Adrenal gland (tissue), 12 donors: ENCODE results near the gene MCCD1. TPM values are rescaled to one million over a fixed set of nuclear protein-coding genes. Genes with fewer than 3 reads are reported as not detected.

Experiments used
- DNase-seq, 7 donors: peaks; one replicate each; pipeline ENCODE4 v3.0.0-alpha.2; 2019 to 2020
- H3K27ac ChIP-seq, 5 donors: fragments of 200-600 bp; sonication (generic) in 4 of 5; 1 replicate in 3 of 5; 2 replicates in 2 of 5; pipeline versions ENCODE4 v1.5.1 to v1.8.0; 2016 to 2020; ENCODE audit warnings: mild to moderate bottlenecking in 1 of 5
- H3K27me3 ChIP-seq: fragments of 200-600 bp; 2 replicates; pipeline ENCODE4 v1.8.0; 2021
- H3K36me3 ChIP-seq, 2 donors: fragments of 200-600 bp; replicated peaks in 1 of 2; 1 replicate in 1 of 2; 2 replicates in 1 of 2; pipeline versions ENCODE4 v1.5.1 to v1.8.0; 2018 to 2022
- H3K4me1 ChIP-seq, 2 donors: fragments of 200-600 bp; replicated peaks in 1 of 2; 1 replicate in 1 of 2; 2 replicates in 1 of 2; pipeline versions ENCODE4 v1.5.1 to v1.8.0; 2018 to 2021
- H3K4me3 ChIP-seq, 4 donors: fragments of 200-600 bp; sonication (generic) in 3 of 4; one replicate each; pipeline ENCODE4 v1.5.1; 2016 to 2018
- H3K9me3 ChIP-seq, 3 donors: fragments of 200-600 bp; sonication (generic) in 1 of 3; replicated peaks in 1 of 3; 1 replicate in 2 of 3; 2 replicates in 1 of 3; pipeline versions ENCODE4 v1.5.1 to v1.8.0; 2016 to 2021
- CTCF ChIP-seq, 6 experiments: fragments of 450-650 bp in 4 of 6; fragments of 200-600 bp in 2 of 6; sonication (generic) in 1 of 6; IDR thresholded peaks; 1 replicate in 5 of 6; 2 replicates in 1 of 6; pipeline versions ENCODE4 v1.5.1 to v1.8.0; 2016 to 2021; ENCODE audit warnings: antibody characterized with exemption in 6 of 6, mild to moderate bottlenecking in 2 of 6, moderate library complexity in 1 of 6
- POLR2A ChIP-seq, 2 donors: fragments of 450-650 bp; IDR thresholded peaks; one replicate each; pipeline ENCODE4 v1.6.1; 2017; ENCODE audit warnings: antibody characterized with exemption in 2 of 2, mild to moderate bottlenecking in 2 of 2, moderate library complexity in 1 of 2
- WGBS, 4 donors: extraction: QIAGEN DNeasy Blood & Tissue Kit in 2 of 4; methylation state at CpG; one replicate each; pipeline versions ENCODE4 v1.1.5 to v1.1.7; 2013 to 2017; 5-methylcytosine and 5-hydroxymethylcytosine counted together
- intact Hi-C, 2 donors: fragments of 100-400 bp; cut with DNase I; formaldehyde crosslinking; loops; one replicate each; pipeline versions ENCODE4 v1.14.1 to v1.15.0; 2022 to 2023
- polyA plus RNA-seq, 3 donors: library from polyadenylated mRNA; stranded (reverse); fragments of 200-250 nt in 2 of 3; fragments of 350-450 nt in 1 of 3; fragmentation: Illumina TruSeq in 1 of 3; extraction: RNeasy Lipid Tissue Mini Kit (QIAGEN cat#74804) in 1 of 3; gene quantifications; one replicate each; pipeline ENCODE4 v1.2.3, GENCODE V29; 2013 to 2014
- total RNA-seq, 9 donors: library from RNA; depleted of rRNA in 4 of 9; stranded (reverse); fragments of >200 nt in 4 of 9; fragments of 120-200 nt in 1 of 9; fragmentation: NEBNext Ultra II Directional in 1 of 9; extraction: Animal tissue kit (Norgen Biotek cat#: 25700) in 1 of 9; gene quantifications; one replicate each; pipeline versions ENCODE4 v1.1.0 to v1.2.4, GENCODE V29; 2013 to 2023
- donor health status: healthy with polysubstance abuse.
- donor health status: Bipolar disorder and iron deficiency.
- donor health status: DM: yes; HTN: yes; CAD: no.
- donor health status: DM: no; HTN: no; CAD: no.
- donor health status: DM: no; HTN: no; CAD: no.
- donor health status: DM: yes; HTN: yes; CAD: no.

The MCCD1 gene
- total and polyA plus RNA-seq, 12 donors = not detected

DNA sequence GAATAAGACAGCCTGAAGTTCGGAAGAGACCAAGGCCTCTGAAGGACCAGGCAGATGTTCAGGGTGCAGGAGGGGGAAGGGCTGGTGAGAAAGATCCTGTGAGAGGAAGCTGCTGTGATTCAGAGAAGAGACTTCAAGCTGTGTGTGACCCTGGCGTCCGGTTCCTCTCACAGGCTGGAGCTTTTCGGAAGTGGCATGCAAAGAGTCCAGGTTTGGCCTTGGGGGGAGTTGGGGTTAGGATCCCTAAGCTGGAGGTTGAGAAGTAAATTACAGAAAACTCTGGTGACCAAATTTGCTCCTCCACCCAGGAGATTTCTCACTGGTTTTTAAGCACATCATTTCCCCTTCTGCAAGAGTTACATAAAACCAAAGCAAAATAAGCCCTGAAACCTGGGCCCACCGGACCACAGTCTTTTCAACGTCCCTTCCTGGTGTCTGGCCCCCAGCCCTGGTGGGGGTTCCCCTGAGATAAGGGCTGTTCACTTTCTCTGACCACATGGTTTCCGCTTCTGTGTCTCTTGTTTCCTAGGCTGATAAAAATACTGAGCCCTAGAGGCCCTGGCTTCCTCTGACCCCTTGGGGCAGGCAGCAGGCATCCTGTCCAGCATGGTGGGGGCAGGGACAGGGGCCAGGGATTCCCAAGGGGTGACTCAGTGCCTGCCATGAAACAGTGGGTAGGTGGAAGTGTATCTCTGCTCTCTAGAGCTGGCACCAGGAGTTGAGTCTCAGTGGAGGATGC is 31.4 kb downstream of the MCCD1 start:
- DNase-seq = peak; percentile 65 to 89 (median 82)
- Histone ChIP-seq H3K27ac (peak overlapping the region; percentile 12 to 76 (median 39)), H3K4me1 (peaks cover 16 to 33% of the 10 kb centered on the region in 2 donors), H3K27me3 (no peaks in the 10 kb centered on the region), H3K4me3 (no peak overlapping the region), H3K9me3 (no peaks in the 10 kb centered on the region), H3K36me3 (peaks cover 0 to 33% of the 10 kb centered on the region in 2 donors)
- WGBS, 4 donors = 27 to 46% (median 37%) methylated on average over 7 of the region's 7 CpGs
- intact Hi-C loops = no loop called here
- TF ChIP-seq POLR2A (IDR thresholded peaks at IDR 0.05) (no peak), CTCF (IDR thresholded peaks at IDR 0.05) (peak in 1 of 6 experiments; percentile 7)

DNA sequence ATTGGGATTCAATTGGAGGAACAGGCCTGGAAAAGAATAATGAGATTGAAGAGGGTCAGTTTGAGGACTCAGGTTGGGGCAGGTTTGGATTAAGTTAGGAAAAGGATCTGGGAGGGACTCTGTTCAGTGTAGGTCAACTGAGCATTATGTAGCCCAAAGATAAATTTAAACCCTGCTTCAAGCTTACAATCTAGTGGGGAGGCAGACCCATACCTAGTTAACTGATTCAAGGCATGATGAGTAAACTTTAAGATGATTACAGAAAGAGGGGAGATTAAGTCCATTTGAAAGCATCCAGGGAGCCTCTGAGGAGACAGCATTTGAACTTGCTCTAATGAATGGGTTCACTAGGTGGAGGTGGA is 31.9 kb downstream of the MCCD1 start:
- H3K27me3 ChIP-seq = no peaks in the 10 kb centered on the region
- H3K4me1 ChIP-seq = peaks cover 16 to 33% of the 10 kb centered on the region in 2 donors
- H3K36me3 ChIP-seq = peaks cover 0 to 33% of the 10 kb centered on the region in 2 donors
- intact Hi-C loops = no loop called here
- peak overlapping the region in 3 of 5 donors; percentile 26 to 76 (median 69) for H3K27ac ChIP-seq
- DNase-seq = no peak
- TF ChIP-seq CTCF (IDR thresholded peaks at IDR 0.05) (no peak), POLR2A (IDR thresholded peaks at IDR 0.05) (no peak)
- no peak overlapping the region for H3K4me3 ChIP-seq
- no peaks in the 10 kb centered on the region for H3K9me3 ChIP-seq

- no peaks in the 10 kb centered on the region for H3K36me3 ChIP-seq
- WGBS, 4 donors = 39 to 53% (median 46%) methylated on average over 9 of the region's 9 CpGs
- H3K4me3 ChIP-seq = no peak overlapping the region
- no peak for DNase-seq
- intact Hi-C loops = no loop called here
- no peaks in the 10 kb centered on the region for H3K9me3 ChIP-seq
- no peaks in the 10 kb centered on the region for H3K27me3 ChIP-seq
- H3K4me1 ChIP-seq = no peaks in the 10 kb centered on the region
- no peak overlapping the region for H3K27ac ChIP-seq
- TF ChIP-seq CTCF (IDR thresholded peaks at IDR 0.05) (no peak), POLR2A (IDR thresholded peaks at IDR 0.05) (no peak)
These were observed 39.0 kb downstream of the MCCD1 start for GRCh38 chr6:31567531-31568370.

DNA sequence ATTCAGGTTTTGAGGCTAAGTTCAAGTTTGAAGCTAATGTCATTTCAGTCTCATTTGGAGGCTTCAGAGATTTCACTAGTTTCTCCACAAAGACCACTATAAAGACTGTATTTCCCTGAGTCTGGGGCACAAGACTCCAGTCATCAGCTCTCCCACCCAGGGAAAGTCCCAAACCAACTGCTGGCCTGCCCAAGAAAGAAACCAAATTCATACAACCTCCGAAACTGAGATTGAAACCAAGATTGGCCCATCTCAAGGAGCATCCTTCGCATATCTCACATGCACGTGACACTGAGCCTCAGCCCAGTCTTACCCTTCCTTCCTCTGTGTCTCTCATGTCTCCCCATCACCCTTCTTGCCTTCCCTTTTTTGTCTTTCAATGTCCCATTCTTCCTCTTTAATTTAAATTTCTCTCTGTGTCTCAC is 39.8 kb downstream of the MCCD1 start:
- H3K27ac ChIP-seq = no peak overlapping the region
- no peaks in the 10 kb centered on the region for H3K36me3 ChIP-seq
- intact Hi-C loops = no loop called here
- 57 to 76% (median 63%) methylated on average over 3 of the region's 3 CpGs for WGBS, 4 donors
- no peaks in the 10 kb centered on the region for H3K9me3 ChIP-seq
- DNase-seq = peak in 1 of 7 donors; percentile 38
- H3K4me1 ChIP-seq = no peaks in the 10 kb centered on the region
- no peak overlapping the region for H3K4me3 ChIP-seq
- no peaks in the 10 kb centered on the region for H3K27me3 ChIP-seq
- TF ChIP-seq POLR2A (IDR thresholded peaks at IDR 0.05) = no peak
- TF ChIP-seq CTCF (IDR thresholded peaks at IDR 0.05) = no peak
